H9 (cell line): ENCODE results near the gene COIL. TPM values are rescaled to one million over a fixed set of nuclear protein-coding genes. Genes with fewer than 3 reads are reported as not detected.

ENCODE experiments used
- DNase-seq: peaks from one replicate; pipeline ENCODE4 v3.0.0-alpha.2; 2017
- H2AFZ ChIP-seq: one replicate; pipeline ENCODE4 v1.6.1; 2013; ENCODE audit warnings: mild to moderate bottlenecking, low read length, control low read depth, moderate library complexity
- H2AK5ac ChIP-seq: 2 replicates; pipeline ENCODE4 v1.6.1; 2013; ENCODE audit warnings: low read length, control low read depth, mixed read lengths; ENCODE audit not compliant: insufficient read length
- H2BK120ac ChIP-seq: one replicate; pipeline ENCODE4 v1.6.1; 2013; ENCODE audit warnings: low read depth, mild to moderate bottlenecking, low read length, control low read depth, inconsistent platforms; ENCODE audit not compliant: poor library complexity, severe bottlenecking
- H2BK12ac ChIP-seq: 2 replicates; pipeline ENCODE4 v1.6.1; 2013; ENCODE audit warnings: low read length, control low read depth, mixed read lengths, low read depth; ENCODE audit not compliant: insufficient read length
- H2BK15ac ChIP-seq: 2 replicates; pipeline ENCODE4 v1.6.1; 2013; ENCODE audit warnings: low read depth, low read length, control low read depth
- H2BK20ac ChIP-seq: one replicate; pipeline ENCODE4 v1.6.1; 2013; ENCODE audit warnings: low read depth, mild to moderate bottlenecking, low read length, control low read depth, inconsistent platforms; ENCODE audit not compliant: poor library complexity, severe bottlenecking
- H2BK5ac ChIP-seq: 2 replicates; pipeline ENCODE4 v1.6.1; 2013; ENCODE audit warnings: low read length, control low read depth, mixed read lengths; ENCODE audit not compliant: insufficient read length
- H3K14ac ChIP-seq: 2 replicates; pipeline ENCODE4 v1.6.1; 2013; ENCODE audit warnings: low read length, control low read depth; ENCODE audit not compliant: insufficient read depth
- H3K18ac ChIP-seq: 2 replicates; pipeline ENCODE4 v1.6.1; 2013; ENCODE audit warnings: low read depth, mild to moderate bottlenecking, mixed read lengths, low read length, control low read depth; ENCODE audit not compliant: insufficient read length
- H3K23ac ChIP-seq: 2 replicates; pipeline ENCODE4 v1.6.1; 2013; ENCODE audit warnings: low read length, control low read depth, mixed read lengths, low read depth; ENCODE audit not compliant: insufficient read length
- H3K23me2 ChIP-seq: 2 replicates; pipeline ENCODE4 v1.6.1; 2013; ENCODE audit warnings: low read depth, mild to moderate bottlenecking, mixed read lengths, low read length, control low read depth; ENCODE audit not compliant: insufficient read length, poor library complexity, severe bottlenecking
- H3K27ac ChIP-seq: 2 replicates; pipeline ENCODE4 v1.5.1; 2013; ENCODE audit warnings: low read length, control low read depth, mixed read lengths, low read depth; ENCODE audit not compliant: insufficient read length
- H3K27me3 ChIP-seq: 2 replicates; pipeline ENCODE4 v1.6.1; 2013; ENCODE audit warnings: low read length, control low read depth, inconsistent platforms; ENCODE audit not compliant: insufficient read depth
- H3K4ac ChIP-seq: 2 replicates; pipeline ENCODE4 v1.6.1; 2013; ENCODE audit warnings: low read depth, mild to moderate bottlenecking, control low read depth, inconsistent platforms, low read length, moderate library complexity
- H3K4me1 ChIP-seq: 2 replicates; pipeline ENCODE4 v1.6.1; 2013; ENCODE audit warnings: low read length, control low read depth, inconsistent platforms; ENCODE audit not compliant: insufficient read depth
- H3K4me2 ChIP-seq: 2 replicates; pipeline ENCODE4 v1.6.1; 2013; ENCODE audit warnings: low read length, control low read depth, mixed read lengths; ENCODE audit not compliant: insufficient read length, insufficient read depth
- H3K56ac ChIP-seq: 2 replicates; pipeline ENCODE4 v1.6.1; 2013; ENCODE audit warnings: low read depth, mild to moderate bottlenecking, mixed read lengths, low read length, control low read depth; ENCODE audit not compliant: insufficient read length
- H3K79me1 ChIP-seq: 2 replicates; pipeline ENCODE4 v1.6.1; 2013; ENCODE audit warnings: low read depth, mild to moderate bottlenecking, moderate library complexity, low read length, control low read depth, inconsistent platforms; ENCODE audit not compliant: insufficient read depth, poor library complexity, severe bottlenecking
- H3K79me2 ChIP-seq: 2 replicates; pipeline ENCODE4 v1.6.1; 2013; ENCODE audit warnings: low read length, control low read depth, inconsistent platforms; ENCODE audit not compliant: insufficient read depth
- H3K9ac ChIP-seq: 2 replicates; pipeline ENCODE4 v1.6.1; 2013; ENCODE audit warnings: low read length, control low read depth, mixed read lengths; ENCODE audit not compliant: insufficient read length; ENCODE audit errors: extremely low read depth
- H3K9me3 ChIP-seq: one replicate; pipeline ENCODE4 v1.6.1; 2013; ENCODE audit warnings: low read depth, low read length, inconsistent platforms; ENCODE audit not compliant: control insufficient read depth
- H3T11ph ChIP-seq: one replicate; pipeline ENCODE4 v1.6.1; 2013; ENCODE audit warnings: mild to moderate bottlenecking, low read length, control low read depth, inconsistent platforms
- H4K20me1 ChIP-seq: one replicate; pipeline ENCODE4 v1.6.1; 2013; ENCODE audit not compliant: control insufficient read depth, insufficient read length, insufficient read depth
- H4K5ac ChIP-seq: 2 replicates; pipeline ENCODE4 v1.6.1; 2013; ENCODE audit warnings: low read depth, mild to moderate bottlenecking, mixed read lengths, low read length, control low read depth; ENCODE audit not compliant: insufficient read length
- H4K8ac ChIP-seq: replicated peaks from 2 replicates; pipeline ENCODE4 v1.6.1; 2013; ENCODE audit warnings: low read length, control low read depth, mixed read lengths, low read depth; ENCODE audit not compliant: insufficient read length
- H4K91ac ChIP-seq: 2 replicates; pipeline ENCODE4 v1.6.1; 2013; ENCODE audit warnings: low read depth, mild to moderate bottlenecking, moderate library complexity, mixed read lengths, low read length, control low read depth; ENCODE audit not compliant: insufficient read length
- H3K27ac Mint-ChIP-seq, 3 experiments: 2 replicates in 2 of 3; 3 replicates in 1 of 3; pipeline ENCODE4 v1.8.0; 2020 to 2021; ENCODE audit warnings: mixed read lengths in 3 of 3, mild to moderate bottlenecking in 1 of 3, moderate library complexity in 1 of 3
- H3K27me3 Mint-ChIP-seq: 2 replicates; pipeline ENCODE4 v1.8.0; 2021; ENCODE audit warnings: low read depth, mild to moderate bottlenecking, moderate library complexity, mixed read lengths
- H3K36me3 Mint-ChIP-seq, 3 experiments: 2 replicates in 2 of 3; 3 replicates in 1 of 3; pipeline ENCODE4 v1.8.0; 2020 to 2021; ENCODE audit warnings: low read depth in 3 of 3, mixed read lengths in 3 of 3; ENCODE audit not compliant: insufficient read depth in 1 of 3
- H3K4me1 Mint-ChIP-seq, 2 experiments: 2 replicates each; pipeline ENCODE4 v1.8.0; 2020; ENCODE audit warnings: mixed read lengths in 2 of 2
- H3K4me3 Mint-ChIP-seq, 2 experiments: 2 replicates in 1 of 2; 3 replicates in 1 of 2; pipeline ENCODE4 v1.8.0; 2020 to 2021; ENCODE audit warnings: mild to moderate bottlenecking in 2 of 2, mixed read lengths in 2 of 2, moderate library complexity in 1 of 2
- H3K9me3 Mint-ChIP-seq, 2 experiments: 2 replicates in 1 of 2; 3 replicates in 1 of 2; pipeline ENCODE4 v1.8.0; 2020; ENCODE audit warnings: mild to moderate bottlenecking in 2 of 2, mixed read lengths in 2 of 2, moderate library complexity in 1 of 2
- CTCF ChIP-seq: fragments of 200-600 bp; sonication (generic); conservative IDR thresholded peaks from 3 replicates; pipeline ENCODE4 v1.8.0; 2021; ENCODE audit warnings: antibody characterized with exemption, mild to moderate bottlenecking
- WGBS: extraction: QIAGEN DNeasy Blood & Tissue Kit; methylation state at CpG from one replicate; pipeline ENCODE4 v1.1.7; 2013; ENCODE audit warnings: missing lambda C conversion rate, low lambda C conversion rate, mixed read lengths; ENCODE audit not compliant: insufficient read length; ENCODE audit errors: extremely low coverage; 5-methylcytosine and 5-hydroxymethylcytosine counted together
- long read RNA-seq: library from polyadenylated mRNA; unstranded; transcript quantifications from one replicate; pipeline ENCODE4 v2.0.0, GENCODE V29; 2020
- total RNA-seq: library from RNA; stranded (reverse); gene quantifications from 2 replicates; pipeline ENCODE4 v1.2.1, GENCODE V29; 2021

COIL gene
- 21.5 and 22.2 TPM in 2 replicates for total RNA-seq
- long read RNA-seq, transcript COIL-201 (7 exons, 2,650 nt) = major isoform, 58 of 72 reads
- long read RNA-seq, partial matches to known transcripts = 2 of 72 reads
- long read RNA-seq, other reads (novel, unspliced or antisense) = 12 of 72 reads

- H2AFZ ChIP-seq = peak within 1 kb of the TSS; percentile 41
- H3K27me3 ChIP-seq = no peaks in the 10 kb centered on the region
- no CpG with 5 or more reads among the region's 59 CpGs for WGBS
These were observed at the start of gene COIL for GRCh38 chr17:56960596-56961538. COIL (minus strand) TSS chr17:56961050; CDS start chr17:56961019, 31 bp downstream.

More at GRCh38 chr17:56960596-56961538, at the start of gene COIL:
- no peaks in the 10 kb centered on the region for H3K9me3 ChIP-seq
- H2BK12ac ChIP-seq = no peak within 1 kb of the TSS
- peak within 1 kb of the TSS; percentile 77 for H3K27ac ChIP-seq
- H3K79me1 ChIP-seq = no peaks in the 10 kb centered on the region
- TF ChIP-seq CTCF = peak; percentile 98
- peak; percentile 97 for DNase-seq
- H4K20me1 ChIP-seq = no peaks in the 10 kb centered on the region
- no peak within 1 kb of the TSS for H4K8ac ChIP-seq
- no peak within 1 kb of the TSS for H4K5ac ChIP-seq
- H4K91ac ChIP-seq = no peak within 1 kb of the TSS
- H3K4me2 ChIP-seq = peak within 1 kb of the TSS; percentile 26
- no peak within 1 kb of the TSS; the same call in 1 of the 2 replicates for H3K4ac ChIP-seq
- no peak within 1 kb of the TSS for H2BK5ac ChIP-seq
- Mint-ChIP-seq H3K9me3 (no peaks in the 10 kb centered on the region), H3K27me3 (no peaks in the 10 kb centered on the region; the same call in 1 of the 2 replicates), H3K36me3 (peaks cover 0 to 2% (median 1%) of the 10 kb centered on the region in 3 experiments; a peak in 2 of 7 replicates), H3K4me1 (peaks cover 13 to 14% of the 10 kb centered on the region in 2 experiments), H3K4me3 (peak within 1 kb of the TSS; percentile 81 to 84), H3K27ac (peak within 1 kb of the TSS; percentile 97 to 99 (median 98))
- H2AK5ac ChIP-seq = no peak within 1 kb of the TSS
- H3T11ph ChIP-seq = peak within 1 kb of the TSS; percentile 71
- peak within 1 kb of the TSS; percentile 93 for H3K9ac ChIP-seq
- H2BK20ac ChIP-seq = no peak within 1 kb of the TSS
- H3K14ac ChIP-seq = peak within 1 kb of the TSS; percentile 100
- H2BK120ac ChIP-seq = peak within 1 kb of the TSS; percentile 99
- no peak within 1 kb of the TSS for H3K56ac ChIP-seq
- no peaks in the 10 kb centered on the region for H3K4me1 ChIP-seq
- H3K18ac ChIP-seq = peak within 1 kb of the TSS; percentile 100
- no peaks in the 10 kb centered on the region for H3K23me2 ChIP-seq
- H2BK15ac ChIP-seq = no peak within 1 kb of the TSS
- H3K79me2 ChIP-seq = no peaks in the 10 kb centered on the region
- no peak within 1 kb of the TSS for H3K23ac ChIP-seq
